Rectal smooth muscle tissue (tissue), 1 donor: ENCODE results near the gene COL18A1.

Source experiments
- H3K27ac ChIP-seq: one replicate; pipeline ENCODE4 v1.7.0; 2013; ENCODE audit warnings: low read depth, low read length, inconsistent platforms
- H3K27me3 ChIP-seq: one replicate; pipeline ENCODE4 v1.7.0; 2013; ENCODE audit warnings: low read length; ENCODE audit not compliant: control insufficient read depth, insufficient read depth
- H3K36me3 ChIP-seq: one replicate; pipeline ENCODE4 v1.7.0; 2013; ENCODE audit warnings: low read length; ENCODE audit not compliant: control insufficient read depth, insufficient read depth
- H3K4me1 ChIP-seq: one replicate; pipeline ENCODE4 v1.7.0; 2013; ENCODE audit warnings: low read length; ENCODE audit not compliant: control insufficient read depth, insufficient read depth
- H3K4me3 ChIP-seq: one replicate; pipeline ENCODE4 v1.7.0; 2013; ENCODE audit warnings: low read length
- H3K9ac ChIP-seq: one replicate; pipeline ENCODE4 v1.7.0; 2013; ENCODE audit warnings: low read length

The COL18A1 gene

DNA sequence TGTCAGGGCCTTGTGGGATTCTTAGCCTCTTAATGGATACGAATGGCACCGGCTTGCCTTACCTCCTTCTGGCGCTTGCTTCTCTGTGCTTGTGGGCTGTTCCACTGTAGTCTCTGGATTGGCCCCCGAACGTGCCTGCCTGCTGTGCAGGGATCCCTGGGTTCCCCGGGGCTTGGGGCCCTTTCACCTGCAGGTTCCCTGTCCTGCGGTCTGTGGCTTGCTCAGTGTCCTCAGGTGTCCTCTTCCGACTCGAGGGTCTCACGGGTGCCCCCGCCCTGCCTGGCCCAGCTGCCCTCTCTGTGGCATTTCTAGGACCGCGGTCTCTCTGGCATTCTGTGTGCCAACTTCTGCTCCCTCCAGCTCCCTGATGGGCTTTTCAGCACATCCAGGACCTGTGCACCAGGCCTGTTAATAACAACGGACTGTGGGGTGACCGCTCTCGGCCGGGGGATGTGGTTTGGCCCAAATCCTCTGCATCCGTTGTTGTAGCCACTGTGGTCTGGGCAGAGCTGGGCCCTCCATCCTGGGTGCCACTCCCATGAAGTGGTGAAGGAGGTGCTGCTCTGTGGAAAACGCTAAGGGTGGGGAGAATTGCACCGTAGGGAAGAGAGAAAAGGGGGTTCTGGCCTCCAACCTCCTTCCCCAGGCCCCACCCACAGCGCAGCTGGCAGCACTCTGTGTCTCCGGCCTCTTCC, 12.4 kb downstream of the COL18A1 start:
- no peak overlapping the region for H3K27ac ChIP-seq

DNA sequence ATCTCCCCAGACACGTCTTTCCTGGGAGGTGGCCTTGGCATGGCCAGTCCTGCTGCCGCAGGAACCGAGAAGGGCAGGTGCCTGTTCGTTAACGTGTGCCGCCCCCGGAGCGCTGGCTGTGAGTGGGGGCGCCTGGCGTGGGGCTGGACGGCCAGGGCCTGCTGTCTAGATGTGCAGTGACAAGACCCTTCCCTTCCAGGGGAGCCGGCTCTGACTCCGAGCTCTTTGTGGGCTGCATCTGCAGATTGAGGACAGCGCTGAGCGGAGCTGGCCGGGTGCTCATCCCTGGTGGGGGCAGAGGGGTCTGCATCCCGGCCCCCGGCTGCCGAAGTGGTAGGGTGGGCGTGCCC, 13.0 kb downstream of the COL18A1 start:
- no peak overlapping the region for H3K9ac ChIP-seq
- H3K27me3 ChIP-seq = no peaks in the 10 kb centered on the region
- H3K4me1 ChIP-seq = no peaks in the 10 kb centered on the region
- H3K36me3 ChIP-seq = no peaks in the 10 kb centered on the region
- H3K27ac ChIP-seq = no peak overlapping the region
- H3K4me3 ChIP-seq = no peak overlapping the region

More for the DNA sequence above, 12.4 kb downstream of the COL18A1 start:
- no peak overlapping the region for H3K4me3 ChIP-seq
- no peaks in the 10 kb centered on the region for H3K27me3 ChIP-seq
- H3K9ac ChIP-seq = no peak overlapping the region
- H3K36me3 ChIP-seq = no peaks in the 10 kb centered on the region
- H3K4me1 ChIP-seq = no peaks in the 10 kb centered on the region

DNA sequence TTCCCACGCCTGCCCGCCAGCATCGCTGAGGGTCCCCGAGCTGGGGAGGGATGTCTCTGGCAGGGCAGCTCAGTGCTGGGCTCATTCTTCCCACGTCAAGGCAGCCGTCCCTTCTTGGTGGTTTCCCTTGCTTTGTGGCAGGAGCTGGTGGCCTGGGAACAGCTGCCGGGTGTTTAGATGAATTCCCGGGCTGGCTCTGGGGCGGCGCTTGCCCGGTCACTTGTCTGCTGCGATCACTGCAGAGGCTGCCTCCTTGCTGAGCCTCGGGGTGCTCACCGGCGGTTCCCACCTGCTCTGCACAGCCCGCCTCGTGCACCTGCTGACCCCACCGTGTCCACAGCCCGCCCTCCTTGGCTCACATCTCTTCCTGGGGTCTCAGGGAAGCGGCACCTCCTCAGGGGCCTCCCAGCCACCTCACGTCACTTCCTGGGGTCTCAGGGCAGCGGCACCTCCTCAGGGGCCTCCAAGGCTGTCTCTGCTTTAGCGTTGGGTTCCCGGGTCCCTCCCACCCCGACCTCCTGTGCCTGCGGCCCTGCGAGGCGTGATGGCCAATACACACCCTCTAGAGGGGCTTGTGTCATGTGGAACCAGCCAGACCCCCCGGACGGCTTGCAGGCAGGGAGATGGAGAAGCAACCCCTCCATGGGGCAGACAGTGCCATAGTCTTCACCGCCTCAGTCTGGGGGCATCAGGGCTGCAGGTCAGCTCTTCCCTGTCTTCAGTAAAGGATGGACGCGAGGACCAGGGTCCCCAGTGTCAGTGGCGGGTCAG, 13.5 kb downstream of the COL18A1 start:
- Histone ChIP-seq H3K27ac (no peak overlapping the region), H3K27me3 (no peaks in the 10 kb centered on the region), H3K9ac (no peak overlapping the region), H3K4me3 (no peak overlapping the region), H3K36me3 (no peaks in the 10 kb centered on the region), H3K4me1 (no peaks in the 10 kb centered on the region)

DNA sequence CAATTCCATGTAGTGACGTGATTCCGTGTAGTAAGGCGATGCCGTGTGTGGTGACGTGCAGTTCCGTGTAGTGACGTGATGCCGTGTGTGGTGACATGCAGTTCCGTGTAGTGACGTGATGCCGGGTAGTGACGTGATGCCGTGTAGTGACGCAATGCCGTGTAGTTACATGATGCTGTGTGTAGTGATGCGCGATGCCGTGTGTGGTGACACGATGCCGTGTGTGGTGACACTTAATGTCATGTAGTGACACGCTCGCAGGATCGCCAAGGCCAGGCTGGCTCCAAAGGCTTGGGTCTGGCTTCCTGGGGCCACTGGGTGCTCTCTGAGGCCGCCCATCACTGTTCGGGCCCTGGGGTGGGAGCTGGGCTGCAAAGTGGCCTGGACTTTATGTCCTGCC, 14.2 kb downstream of the COL18A1 start:
- Histone ChIP-seq H3K4me3 (no peak overlapping the region), H3K27me3 (no peaks in the 10 kb centered on the region), H3K9ac (no peak overlapping the region), H3K27ac (no peak overlapping the region), H3K36me3 (no peaks in the 10 kb centered on the region), H3K4me1 (no peaks in the 10 kb centered on the region)

DNA sequence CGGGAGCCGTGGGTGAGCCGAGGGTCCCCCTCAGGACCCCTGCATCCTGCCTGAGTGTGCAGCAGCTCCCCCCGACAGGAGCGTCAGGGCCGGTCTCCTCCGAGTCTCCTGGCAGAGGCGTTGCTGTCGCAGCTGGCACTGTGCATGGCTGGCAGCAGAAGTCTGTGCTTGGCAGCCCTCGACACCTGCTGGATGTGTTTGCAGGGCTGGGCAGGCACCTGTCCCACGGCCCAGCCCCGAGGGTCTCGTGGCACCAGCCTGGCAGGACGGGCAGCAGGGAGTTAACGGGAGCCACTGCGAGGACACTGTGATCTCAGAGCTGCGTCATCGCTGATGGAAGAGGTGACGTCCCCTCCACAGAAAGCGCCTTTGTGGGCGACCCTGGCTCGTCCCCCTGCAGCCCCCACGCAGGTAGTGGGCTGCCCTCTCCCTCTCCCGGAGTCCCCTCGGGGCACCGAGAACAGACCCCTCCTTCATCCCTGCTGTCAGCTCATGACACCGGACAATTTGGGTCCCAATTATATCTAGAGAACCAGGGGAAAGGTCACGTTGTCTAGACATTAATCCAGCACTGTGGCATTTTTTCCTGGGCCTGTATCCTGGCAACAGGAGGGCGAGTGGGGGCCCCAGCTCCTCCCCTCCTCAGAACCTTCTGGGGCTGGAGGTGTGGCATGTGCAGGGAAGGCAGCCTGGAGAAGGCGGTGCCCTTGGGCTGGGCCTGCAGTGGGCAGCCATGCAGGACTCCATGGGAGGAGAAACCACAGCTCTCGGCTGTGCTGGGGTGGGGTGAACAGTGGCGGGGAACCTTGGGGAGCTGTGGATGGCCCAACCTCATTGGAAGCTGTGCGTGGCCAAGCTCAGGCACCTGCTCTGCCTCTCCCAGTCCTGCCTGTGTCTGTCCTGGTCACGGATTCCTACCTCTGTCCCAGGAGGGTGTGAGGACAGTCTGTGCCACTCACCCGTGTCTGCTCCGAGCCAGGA, 15.4 kb downstream of the COL18A1 start:
- no peaks in the 10 kb centered on the region for H3K4me1 ChIP-seq
- no peak overlapping the region for H3K4me3 ChIP-seq
- H3K9ac ChIP-seq = no peak overlapping the region
- no peaks in the 10 kb centered on the region for H3K27me3 ChIP-seq
- no peaks in the 10 kb centered on the region for H3K36me3 ChIP-seq
- no peak overlapping the region for H3K27ac ChIP-seq

DNA sequence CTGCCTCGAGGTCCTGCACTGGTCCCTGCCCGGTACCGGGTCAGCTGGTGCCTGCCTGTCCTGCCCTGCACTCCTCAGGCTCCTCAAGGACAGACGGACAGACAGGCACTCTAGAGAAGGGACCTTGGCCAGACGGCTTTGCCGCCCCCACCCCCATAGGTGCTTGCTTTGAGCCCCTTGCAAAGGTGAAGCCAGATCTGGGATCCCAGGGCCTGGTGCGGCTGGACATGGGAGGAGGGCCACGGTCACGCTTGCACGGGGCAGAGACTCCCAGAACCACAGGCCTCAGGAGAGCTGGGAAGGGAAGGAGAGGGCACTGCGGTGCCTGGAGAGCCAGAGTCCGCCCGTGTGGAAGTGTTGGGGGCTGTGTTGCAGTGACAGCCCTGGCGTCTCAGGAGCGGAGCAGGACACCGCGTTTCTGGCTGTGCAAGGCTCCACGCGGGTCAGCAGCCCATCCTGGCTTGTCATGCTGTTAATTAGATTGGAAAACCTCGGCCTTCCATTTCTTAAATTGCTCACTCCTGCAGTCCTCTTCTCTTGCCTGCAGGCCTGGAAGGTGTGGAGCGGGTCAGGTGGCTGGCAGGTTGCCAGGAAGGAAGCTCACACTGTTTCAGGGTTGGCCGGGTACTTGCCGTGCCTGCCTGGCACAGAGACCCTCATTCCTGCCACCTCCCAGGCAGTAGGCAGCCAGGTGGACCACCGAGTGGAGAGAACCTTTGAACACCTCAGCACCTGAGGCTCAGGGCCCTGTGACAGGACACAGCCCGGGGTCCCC, 16.3 kb downstream of the COL18A1 start:
- Histone ChIP-seq H3K36me3 (no peaks in the 10 kb centered on the region), H3K9ac (no peak overlapping the region), H3K27me3 (no peaks in the 10 kb centered on the region), H3K27ac (no peak overlapping the region), H3K4me3 (no peak overlapping the region), H3K4me1 (no peaks in the 10 kb centered on the region)

DNA sequence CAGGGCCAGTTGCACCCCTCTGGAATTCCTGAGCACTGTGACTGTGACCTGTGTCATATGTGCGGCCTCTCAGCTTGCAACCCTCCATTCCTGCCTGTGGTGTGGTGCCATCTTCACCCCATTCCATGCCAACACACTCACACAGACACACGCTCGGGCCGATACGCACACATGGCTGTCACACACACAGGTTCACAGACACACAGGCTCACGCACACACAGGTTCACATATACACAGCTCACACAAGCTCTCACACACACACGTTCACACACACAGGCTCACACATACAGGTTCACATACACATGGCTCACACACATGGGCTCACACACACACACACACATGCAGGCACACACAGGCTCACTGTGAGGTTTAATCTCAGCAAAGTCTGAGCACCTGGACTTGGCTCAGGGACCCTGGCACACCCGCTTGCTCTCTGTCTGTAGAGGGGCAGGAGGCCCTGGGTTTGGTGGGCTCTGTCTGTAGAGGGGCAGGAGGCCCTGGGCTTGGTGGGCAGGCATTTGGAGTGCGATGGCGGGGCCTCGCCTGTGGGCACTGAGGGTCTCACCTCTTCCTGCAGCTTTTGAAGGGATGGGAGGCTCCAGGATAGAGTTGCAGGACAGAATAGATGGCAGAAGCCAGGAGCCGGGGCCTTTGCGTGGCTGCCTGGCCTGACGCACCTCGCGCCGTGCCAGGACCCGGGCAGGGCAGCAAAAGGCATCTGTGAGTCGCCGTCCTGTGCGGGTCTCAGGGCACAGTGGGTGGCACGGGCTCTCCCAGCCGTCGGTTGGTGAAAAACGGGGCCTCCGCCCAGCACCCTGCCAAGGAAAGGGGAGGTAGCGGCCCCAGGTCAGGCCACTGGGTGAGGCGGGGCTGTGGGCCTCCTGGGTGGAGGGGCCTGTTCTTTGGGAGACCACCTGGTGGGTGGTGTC, 17.1 kb downstream of the COL18A1 start:
- Histone ChIP-seq H3K4me1 (no peaks in the 10 kb centered on the region), H3K27me3 (no peaks in the 10 kb centered on the region), H3K36me3 (no peaks in the 10 kb centered on the region), H3K27ac (no peak overlapping the region), H3K9ac (no peak overlapping the region), H3K4me3 (no peak overlapping the region)

DNA sequence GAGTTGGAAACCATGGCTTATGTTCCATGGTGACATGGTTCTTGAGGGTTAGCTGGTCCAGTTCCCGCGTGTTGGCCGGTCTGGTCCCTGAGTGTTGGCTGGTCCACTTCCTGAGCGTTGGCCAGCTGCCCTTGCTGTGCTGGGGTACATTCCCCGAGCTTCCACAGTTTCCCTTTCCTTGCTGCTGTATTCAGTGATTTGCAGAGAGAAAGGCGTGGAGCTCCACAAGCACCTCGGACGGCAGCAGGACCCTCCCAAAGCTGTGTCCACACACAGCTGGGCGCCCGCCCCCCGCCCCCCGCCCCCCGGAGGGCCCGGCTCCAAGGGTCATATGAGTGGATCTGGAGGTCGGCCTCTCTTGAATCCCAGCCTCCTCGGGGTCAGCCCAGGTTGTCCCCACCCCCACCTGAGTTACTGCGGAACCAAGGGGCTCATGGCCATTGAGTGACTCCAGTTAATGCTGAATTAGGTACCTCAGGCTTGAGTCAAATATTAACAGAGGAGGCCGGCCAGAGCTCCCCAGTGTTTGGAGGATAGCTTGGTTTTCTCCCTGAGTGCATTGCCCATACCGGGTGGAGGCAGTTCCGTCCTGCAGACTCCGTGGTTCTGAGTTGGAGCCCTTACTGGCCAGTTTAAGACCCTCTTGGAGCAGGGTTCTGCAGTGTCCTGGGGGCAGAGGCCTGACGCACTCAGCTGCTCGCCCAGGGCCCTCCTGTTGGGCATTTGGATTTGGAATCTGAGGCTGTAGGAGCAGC, 18.4 kb downstream of the COL18A1 start:
- Histone ChIP-seq H3K9ac (no peak overlapping the region), H3K4me1 (no peaks in the 10 kb centered on the region), H3K36me3 (no peaks in the 10 kb centered on the region), H3K27ac (no peak overlapping the region), H3K27me3 (no peaks in the 10 kb centered on the region), H3K4me3 (no peak overlapping the region)

DNA sequence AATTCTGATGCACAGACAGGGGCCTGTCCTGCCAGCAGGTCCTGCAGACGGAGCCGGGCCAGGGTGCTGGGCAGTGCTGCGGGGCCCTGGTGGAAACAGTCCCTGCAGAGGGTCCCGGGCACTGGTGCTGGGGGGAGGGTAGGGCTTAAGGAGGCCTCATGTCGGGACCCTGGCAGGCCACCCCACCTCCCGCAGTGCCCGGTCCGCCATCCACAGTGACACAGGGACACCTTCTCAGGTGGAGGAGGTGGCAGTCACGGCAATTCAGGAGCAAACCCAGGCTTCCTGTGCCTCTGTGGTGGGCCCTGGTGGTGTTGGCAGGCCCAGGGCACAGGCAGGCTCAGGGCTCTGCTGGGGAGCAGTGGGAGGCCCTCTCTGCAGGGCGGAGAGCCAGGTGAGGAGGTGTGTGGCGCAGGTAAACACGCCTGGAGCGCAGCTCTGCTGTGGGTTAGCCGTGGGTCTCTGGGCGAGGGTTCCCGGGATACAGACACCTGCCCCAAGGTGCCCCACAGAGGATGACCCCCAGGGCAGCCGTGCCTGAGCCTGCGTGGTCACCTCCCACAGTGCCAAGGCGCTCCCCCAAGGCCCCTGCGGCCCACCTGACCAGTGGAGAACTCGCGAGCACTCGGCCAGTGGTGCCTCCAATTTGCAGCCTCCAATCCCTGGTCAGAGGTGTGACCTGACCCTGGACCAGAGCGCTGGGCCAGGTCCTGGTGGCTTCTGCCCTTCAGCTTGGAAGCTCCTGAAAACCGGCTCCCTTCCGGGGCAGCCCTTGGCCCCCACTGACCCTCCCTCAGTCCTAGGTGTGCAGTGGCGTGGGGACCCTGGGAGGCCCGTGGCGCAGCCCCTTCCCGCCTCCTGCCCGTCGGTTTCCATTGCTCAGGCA, 19.2 kb downstream of the COL18A1 start:
- Histone ChIP-seq H3K9ac (no peak overlapping the region), H3K4me3 (no peak overlapping the region), H3K36me3 (no peaks in the 10 kb centered on the region), H3K27me3 (no peaks in the 10 kb centered on the region), H3K4me1 (no peaks in the 10 kb centered on the region), H3K27ac (no peak overlapping the region)
